GM12878 (cell line): Measurements from ENCODE around the gene RNASEL. TPM values are rescaled to one million over a fixed set of nuclear protein-coding genes. Genes with fewer than 3 reads are reported as not detected.

Experiments
- BACH1 ChIP-seq: fragments of 450-650 bp; IDR thresholded peaks from 2 replicates; pipeline ENCODE4 v1.6.1; 2017; ENCODE audit warnings: mild to moderate bottlenecking, borderline replicate concordance
- BRCA1 ChIP-seq: IDR thresholded peaks from 2 replicates; pipeline ENCODE4 v1.6.1; 2011; ENCODE audit warnings: low read depth, low read length, improper control_type of control experiment
- CHD1 ChIP-seq: IDR thresholded peaks from 2 replicates; pipeline ENCODE4 v1.6.1; 2012; ENCODE audit warnings: low read depth, low read length, improper control_type of control experiment
- CREM ChIP-seq: IDR thresholded peaks from 2 replicates; pipeline ENCODE4 v1.6.1; 2014; ENCODE audit warnings: antibody characterized with exemption, low read depth
- DPF2 ChIP-seq: fragments of 450-650 bp; IDR thresholded peaks from 2 replicates; pipeline ENCODE4 v1.6.1; 2017; ENCODE audit warnings: mild to moderate bottlenecking
- FOS ChIP-seq: IDR thresholded peaks from 3 replicates; pipeline ENCODE4 v1.6.1; 2011; ENCODE audit warnings: borderline replicate concordance; ENCODE audit not compliant: insufficient read length; ENCODE audit errors: extremely low read depth
- GABPA ChIP-seq: IDR thresholded peaks from 2 replicates; pipeline ENCODE4 v1.6.1; 2014; ENCODE audit warnings: antibody characterized with exemption, low read depth, mild to moderate bottlenecking, inconsistent platforms
- IRF4 ChIP-seq: IDR thresholded peaks from 2 replicates; pipeline ENCODE4 v1.6.1; 2011; ENCODE audit warnings: low read depth, low read length
- KAT2A ChIP-seq: conservative IDR thresholded peaks from 2 replicates; pipeline ENCODE4 v1.6.1; 2011; ENCODE audit warnings: low read depth, low read length; ENCODE audit not compliant: control insufficient read depth
- MTA2 ChIP-seq: fragments of 450-650 bp; IDR thresholded peaks from 2 replicates; pipeline ENCODE4 v1.6.1; 2016; ENCODE audit warnings: low read depth, mild to moderate bottlenecking, moderate library complexity
- MXI1 ChIP-seq: fragments of 150-350 bp; IDR thresholded peaks from 2 replicates; pipeline ENCODE4 v1.6.1; 2011; ENCODE audit warnings: low read depth, mild to moderate bottlenecking, inconsistent platforms, low read length, improper control_type of control experiment
- MYB ChIP-seq: fragments of 150-350 bp; IDR thresholded peaks from 2 replicates; pipeline ENCODE4 v1.6.1; 2014; ENCODE audit warnings: mild to moderate bottlenecking, low read depth, low read length, borderline replicate concordance
- NFYB ChIP-seq: IDR thresholded peaks from 2 replicates; pipeline ENCODE4 v1.6.1; 2011; ENCODE audit warnings: low read depth, mild to moderate bottlenecking, low read length, improper control_type of control experiment, moderate library complexity; ENCODE audit not compliant: insufficient read depth
- NR2F1 ChIP-seq: fragments of 450-650 bp; conservative IDR thresholded peaks from 2 replicates; pipeline ENCODE4 v1.6.1; 2017; ENCODE audit warnings: mild to moderate bottlenecking
- POLR2AphosphoS5 ChIP-seq: IDR thresholded peaks from 2 replicates; pipeline ENCODE4 v1.6.1; 2011; ENCODE audit warnings: mild to moderate bottlenecking, low read length, inconsistent platforms
- RAD51 ChIP-seq: fragments of 450-650 bp; IDR thresholded peaks from 2 replicates; pipeline ENCODE4 v1.6.1; 2016; ENCODE audit warnings: moderate library complexity, mild to moderate bottlenecking, inconsistent platforms
- SIX5 ChIP-seq: IDR thresholded peaks from 2 replicates; pipeline ENCODE4 v1.6.1; 2011; ENCODE audit warnings: mild to moderate bottlenecking, low read depth, low read length, moderate library complexity; ENCODE audit not compliant: severe bottlenecking
- SMAD1 ChIP-seq: fragments of 450-650 bp; IDR thresholded peaks from 2 replicates; pipeline ENCODE4 v1.6.1; 2018; ENCODE audit warnings: mild to moderate bottlenecking, low read depth; ENCODE audit not compliant: partially characterized antibody
- SPI1 ChIP-seq: IDR thresholded peaks from 2 replicates; pipeline ENCODE4 v1.6.1; 2011; ENCODE audit warnings: low read depth, mild to moderate bottlenecking, low read length, moderate library complexity, borderline replicate concordance; ENCODE audit not compliant: insufficient read depth
- TBL1XR1 ChIP-seq: IDR thresholded peaks from 2 replicates; pipeline ENCODE4 v1.6.1; 2012; ENCODE audit warnings: low read depth, low read length, improper control_type of control experiment
- TCF3 ChIP-seq: IDR thresholded peaks from 2 replicates; pipeline ENCODE4 v1.6.1; 2012; ENCODE audit warnings: low read depth, mild to moderate bottlenecking, low read length, borderline replicate concordance; ENCODE audit not compliant: insufficient read depth
- YY1 ChIP-seq: IDR thresholded peaks from 2 replicates; pipeline ENCODE4 v1.6.1; 2011; ENCODE audit warnings: low read depth, mild to moderate bottlenecking, low read length
- ZBED1 ChIP-seq: IDR thresholded peaks from 2 replicates; pipeline ENCODE4 v1.6.1; 2016; ENCODE audit warnings: borderline replicate concordance
- ZNF207 ChIP-seq: fragments of 450-650 bp; IDR thresholded peaks from 2 replicates; pipeline ENCODE4 v1.6.1; 2014; ENCODE audit warnings: antibody characterized with exemption, mild to moderate bottlenecking, borderline replicate concordance
- ZNF274 ChIP-seq: IDR thresholded peaks from one replicate; pipeline ENCODE4 v1.8.0; 2011; ENCODE audit not compliant: insufficient read length, insufficient read depth
- polyA plus RNA-seq, 11 experiments: library from polyadenylated mRNA; depleted of rRNA in 4 of 11; unstranded in 6 of 11; stranded (reverse) in 5 of 11; fragments of >200 nt; fragmentation: Nextera tagmentation in 4 of 11; fragmentation: Illumina TruSeq in 1 of 11; extraction: Ambion mirVana in 4 of 11; extraction: Trizol in 1 of 11; gene quantifications; 1 replicate in 1 of 11; 2 replicates in 10 of 11; pipeline versions ENCODE4 v1.2.1 to v1.2.3, GENCODE V29; 2011 to 2016; ENCODE audit warnings: inconsistent platforms in 2 of 11, missing spikeins in 2 of 11, low read depth in 1 of 11
- total RNA-seq, 4 experiments: library from RNA; depleted of rRNA in 3 of 4; stranded (reverse); fragments of >200 nt in 3 of 4; fragmentation: Illumina TruSeq in 1 of 4; extraction: Trizol in 1 of 4; gene quantifications; 2 replicates each; pipeline versions ENCODE4 v1.2.1 to v1.2.3, GENCODE V29; 2013 to 2021
- TF ChIP-seq, protein P1 (sequence below): IDR thresholded peaks from 2 replicates; pipeline ENCODE4 v1.6.1; 2011; ENCODE audit warnings: mild to moderate bottlenecking, low read depth, low read length, moderate library complexity; ENCODE audit not compliant: insufficient replicate concordance
- TF ChIP-seq, protein P2 (sequence below): IDR thresholded peaks from 2 replicates; pipeline ENCODE4 v1.6.1; 2012; ENCODE audit warnings: low read depth, low read length, improper control_type of control experiment
- TF ChIP-seq, protein P3 (sequence below): fragments of 450-650 bp; IDR thresholded peaks from 2 replicates; pipeline ENCODE4 v1.6.1; 2017; ENCODE audit warnings: mild to moderate bottlenecking, low read depth, inconsistent platforms; ENCODE audit not compliant: poor library complexity, severe bottlenecking

RNASEL gene
- total and polyA plus RNA-seq, 10 of the 15 experiments (the other 5 are each of a cell fraction or from before 2014, with no cell fraction given), result 3.0 to 10.8 (median 5.0) TPM

DNA sequence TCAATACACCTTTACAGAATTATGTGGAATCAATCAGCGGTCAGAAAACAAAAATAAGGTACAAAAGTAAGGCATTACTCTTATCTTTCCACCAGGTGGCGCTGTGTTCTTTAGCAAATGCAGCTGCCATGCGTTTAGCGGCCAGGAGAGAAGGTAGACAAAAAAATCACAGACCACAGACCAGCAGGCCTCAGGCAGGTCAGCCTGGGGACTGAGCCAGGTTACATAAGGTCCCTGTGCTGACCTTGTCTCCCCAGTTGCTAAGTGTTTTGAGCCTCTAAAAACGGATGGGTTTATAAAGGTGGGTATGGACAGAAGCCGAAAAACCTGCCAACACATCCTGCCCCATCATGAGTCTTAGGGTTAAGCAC lies 12.3 kb upstream of the RNASEL start (continued):
- TF ChIP-seq MXI1 (peak; percentile 80), TBL1XR1 (no peak), NFYB (no peak), TCF3 (no peak), ZNF274 (no peak), FOS (no peak), YY1 (peak; percentile 72), IRF4 (no peak; the same call in 1 of the 2 replicates), MYB (no peak), CREM (no peak), ZBED1 (peak; percentile 31; the same call in 1 of the 2 replicates), KAT2A (no peak), ZNF207 (no peak), BRCA1 (no peak), SPI1 (no peak), NR2F1 (peak; percentile 54; the same call in 1 of the 2 replicates), RAD51 (no peak), SIX5 (no peak), POLR2AphosphoS5 (no peak), BACH1 (no peak), MTA2 (no peak), CHD1 (no peak), GABPA (no peak), DPF2 (0 out of 2 replicates have a peak, but pooled peaks have one; percentile 44), SMAD1 (no peak)
- TF ChIP-seq, protein P1, sequence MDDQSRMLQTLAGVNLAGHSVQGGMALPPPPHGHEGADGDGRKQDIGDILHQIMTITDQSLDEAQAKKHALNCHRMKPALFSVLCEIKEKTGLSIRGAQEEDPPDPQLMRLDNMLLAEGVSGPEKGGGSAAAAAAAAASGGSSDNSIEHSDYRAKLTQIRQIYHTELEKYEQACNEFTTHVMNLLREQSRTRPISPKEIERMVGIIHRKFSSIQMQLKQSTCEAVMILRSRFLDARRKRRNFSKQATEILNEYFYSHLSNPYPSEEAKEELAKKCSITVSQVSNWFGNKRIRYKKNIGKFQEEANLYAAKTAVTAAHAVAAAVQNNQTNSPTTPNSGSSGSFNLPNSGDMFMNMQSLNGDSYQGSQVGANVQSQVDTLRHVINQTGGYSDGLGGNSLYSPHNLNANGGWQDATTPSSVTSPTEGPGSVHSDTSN, result no peak
- TF ChIP-seq, protein P2, sequence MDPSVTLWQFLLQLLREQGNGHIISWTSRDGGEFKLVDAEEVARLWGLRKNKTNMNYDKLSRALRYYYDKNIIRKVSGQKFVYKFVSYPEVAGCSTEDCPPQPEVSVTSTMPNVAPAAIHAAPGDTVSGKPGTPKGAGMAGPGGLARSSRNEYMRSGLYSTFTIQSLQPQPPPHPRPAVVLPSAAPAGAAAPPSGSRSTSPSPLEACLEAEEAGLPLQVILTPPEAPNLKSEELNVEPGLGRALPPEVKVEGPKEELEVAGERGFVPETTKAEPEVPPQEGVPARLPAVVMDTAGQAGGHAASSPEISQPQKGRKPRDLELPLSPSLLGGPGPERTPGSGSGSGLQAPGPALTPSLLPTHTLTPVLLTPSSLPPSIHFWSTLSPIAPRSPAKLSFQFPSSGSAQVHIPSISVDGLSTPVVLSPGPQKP, result no peak
- TF ChIP-seq, protein P3, sequence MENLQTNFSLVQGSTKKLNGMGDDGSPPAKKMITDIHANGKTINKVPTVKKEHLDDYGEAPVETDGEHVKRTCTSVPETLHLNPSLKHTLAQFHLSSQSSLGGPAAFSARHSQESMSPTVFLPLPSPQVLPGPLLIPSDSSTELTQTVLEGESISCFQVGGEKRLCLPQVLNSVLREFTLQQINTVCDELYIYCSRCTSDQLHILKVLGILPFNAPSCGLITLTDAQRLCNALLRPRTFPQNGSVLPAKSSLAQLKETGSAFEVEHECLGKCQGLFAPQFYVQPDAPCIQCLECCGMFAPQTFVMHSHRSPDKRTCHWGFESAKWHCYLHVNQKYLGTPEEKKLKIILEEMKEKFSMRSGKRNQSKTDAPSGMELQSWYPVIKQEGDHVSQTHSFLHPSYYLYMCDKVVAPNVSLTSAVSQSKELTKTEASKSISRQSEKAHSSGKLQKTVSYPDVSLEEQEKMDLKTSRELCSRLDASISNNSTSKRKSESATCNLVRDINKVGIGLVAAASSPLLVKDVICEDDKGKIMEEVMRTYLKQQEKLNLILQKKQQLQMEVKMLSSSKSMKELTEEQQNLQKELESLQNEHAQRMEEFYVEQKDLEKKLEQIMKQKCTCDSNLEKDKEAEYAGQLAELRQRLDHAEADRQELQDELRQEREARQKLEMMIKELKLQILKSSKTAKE, result peak; percentile 60
